CD4-positive, alpha-beta T cell (primary cell): ENCODE data around the gene ERCC4. TPM values are rescaled to one million over a fixed set of nuclear protein-coding genes. Genes with fewer than 3 reads are reported as not detected.

Source experiments
- ATAC-seq: fragments of 200-7000 bp; cut with Tn5 transposase; one replicate; pipeline ENCODE4 v1.10.0; 2022; ENCODE audit warnings: mild to moderate bottlenecking; ENCODE audit not compliant: poor library complexity
- CTCF ChIA-PET: fragments of 350-600 bp; sonication (Branson Sonifier 250); formaldehyde crosslinking; loops from one replicate; lab custom pipeline; 2021; ENCODE audit warnings: antibody characterized with exemption, inconsistent platforms; lab: Charles Lee
- POLR2A ChIA-PET: fragments of 350-600 bp; sonication (Branson Sonifier 250); formaldehyde crosslinking; loops from one replicate; lab custom pipeline; 2021; ENCODE audit warnings: antibody characterized with exemption, inconsistent platforms; lab: Charles Lee
- DNase-seq, 14 experiments: peaks; one replicate each; pipeline ENCODE4 v3.0.0-alpha.2; 2013 to 2020; ENCODE audit warnings: mixed read lengths in 2 of 14
- H3K27ac ChIP-seq, 2 donors: one replicate each; pipeline versions ENCODE4 v1.5.1 to v1.7.0; 2013; ENCODE audit warnings: low read length in 2 of 2, low read depth in 1 of 2, mild to moderate bottlenecking in 1 of 2
- H3K27me3 ChIP-seq, 2 experiments: 1 replicate in 1 of 2; 2 replicates in 1 of 2; pipeline versions ENCODE4 v1.6.1 to v1.7.0; 2013; ENCODE audit warnings: low read length in 2 of 2, control low read depth in 1 of 2, mild to moderate bottlenecking in 1 of 2, moderate library complexity in 1 of 2; ENCODE audit not compliant: insufficient read depth in 2 of 2, control insufficient read depth in 1 of 2
- H3K36me3 ChIP-seq: one replicate; pipeline ENCODE4 v1.6.1; 2013; ENCODE audit warnings: low read length, control low read depth; ENCODE audit not compliant: insufficient read depth
- H3K4me1 ChIP-seq: one replicate; pipeline ENCODE4 v1.6.1; 2013; ENCODE audit warnings: low read length, control low read depth; ENCODE audit not compliant: insufficient read depth
- H3K4me3 ChIP-seq: one replicate; pipeline ENCODE4 v1.5.1; 2013; ENCODE audit warnings: mild to moderate bottlenecking, low read length, moderate library complexity
- H3K9me3 ChIP-seq, 2 experiments: 1 replicate in 1 of 2; 2 replicates in 1 of 2; pipeline versions ENCODE4 v1.6.1 to v1.7.0; 2013; ENCODE audit warnings: low read length in 2 of 2, mild to moderate bottlenecking in 2 of 2, control low read depth in 1 of 2, moderate library complexity in 1 of 2; ENCODE audit not compliant: control insufficient read depth in 1 of 2, insufficient read depth in 1 of 2
- H3K27ac Mint-ChIP-seq: one replicate; pipeline ENCODE4 v1.8.0; 2020; ENCODE audit warnings: mixed read lengths
- H3K27me3 Mint-ChIP-seq: one replicate; pipeline ENCODE4 v1.8.0; 2021; ENCODE audit warnings: mixed read lengths
- H3K36me3 Mint-ChIP-seq: one replicate; pipeline ENCODE4 v1.8.0; 2021; ENCODE audit warnings: low read depth, mixed read lengths
- H3K4me1 Mint-ChIP-seq: one replicate; pipeline ENCODE4 v1.8.0; 2021; ENCODE audit warnings: low read depth, mixed read lengths
- H3K4me3 Mint-ChIP-seq: one replicate; pipeline ENCODE4 v1.8.0; 2020; ENCODE audit warnings: mild to moderate bottlenecking, mixed read lengths
- H3K9me3 Mint-ChIP-seq: one replicate; pipeline ENCODE4 v1.8.0; 2020; ENCODE audit warnings: mixed read lengths
- intact Hi-C, 2 experiments: fragments of 100-400 bp; cut with DNase I in 1 of 2; cut with micrococcal nuclease in 1 of 2; formaldehyde crosslinking; loops; one replicate each; pipeline versions ENCODE4 v1.15.1 to v1.9.0; 2023 to 2025; cut with DNase I, micrococcal nuclease
- total RNA-seq, 174 experiments: library from RNA in 2 of 174; stranded (reverse) in 2 of 174; gene quantifications; one replicate each; pipeline ENCODE4 v1.2.3 and lab custom pipeline; 2021 to 2026
- TF ChIP-seq, protein P1 (sequence below): fragments of 200-600 bp; IDR thresholded peaks from one replicate; pipeline ENCODE4 v1.8.0; 2022; ENCODE audit warnings: antibody characterized with exemption, mild to moderate bottlenecking

Gene ERCC4
- total RNA-seq, 2 experiments from 2014 or later: 8.5 to 10.1 TPM

DNA sequence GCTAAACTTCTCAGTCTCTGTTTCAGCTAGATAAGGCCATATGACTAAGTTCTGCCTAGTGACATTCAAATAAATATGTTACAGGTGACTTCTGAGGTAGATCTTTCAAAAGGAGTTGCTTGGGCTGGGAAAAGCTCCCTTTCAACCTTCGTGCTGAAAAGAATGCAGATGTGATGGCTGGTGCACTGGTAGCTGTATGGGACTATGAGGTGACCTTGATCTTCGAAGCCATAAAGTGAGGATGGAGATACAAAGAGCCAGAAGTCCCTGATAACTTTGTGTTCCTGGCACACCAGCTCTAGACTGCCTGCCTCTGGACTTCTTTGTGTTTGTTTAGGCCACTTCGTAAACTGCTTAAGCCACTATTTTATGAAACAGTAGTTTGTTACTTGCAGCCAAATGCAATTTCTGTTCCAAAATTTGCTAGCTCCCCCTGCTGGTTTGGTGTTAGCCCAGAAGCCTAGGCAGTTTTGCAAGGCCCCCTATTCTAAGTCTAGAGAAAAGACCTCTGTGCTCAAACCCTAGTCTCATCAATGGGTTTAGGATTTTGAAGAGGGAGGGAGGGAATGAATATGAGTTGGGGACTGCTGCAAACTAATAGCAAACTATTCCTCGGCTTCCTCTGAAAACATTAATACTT lies 23.3 kb upstream of the ERCC4 start:
- TF ChIP-seq, protein P1, sequence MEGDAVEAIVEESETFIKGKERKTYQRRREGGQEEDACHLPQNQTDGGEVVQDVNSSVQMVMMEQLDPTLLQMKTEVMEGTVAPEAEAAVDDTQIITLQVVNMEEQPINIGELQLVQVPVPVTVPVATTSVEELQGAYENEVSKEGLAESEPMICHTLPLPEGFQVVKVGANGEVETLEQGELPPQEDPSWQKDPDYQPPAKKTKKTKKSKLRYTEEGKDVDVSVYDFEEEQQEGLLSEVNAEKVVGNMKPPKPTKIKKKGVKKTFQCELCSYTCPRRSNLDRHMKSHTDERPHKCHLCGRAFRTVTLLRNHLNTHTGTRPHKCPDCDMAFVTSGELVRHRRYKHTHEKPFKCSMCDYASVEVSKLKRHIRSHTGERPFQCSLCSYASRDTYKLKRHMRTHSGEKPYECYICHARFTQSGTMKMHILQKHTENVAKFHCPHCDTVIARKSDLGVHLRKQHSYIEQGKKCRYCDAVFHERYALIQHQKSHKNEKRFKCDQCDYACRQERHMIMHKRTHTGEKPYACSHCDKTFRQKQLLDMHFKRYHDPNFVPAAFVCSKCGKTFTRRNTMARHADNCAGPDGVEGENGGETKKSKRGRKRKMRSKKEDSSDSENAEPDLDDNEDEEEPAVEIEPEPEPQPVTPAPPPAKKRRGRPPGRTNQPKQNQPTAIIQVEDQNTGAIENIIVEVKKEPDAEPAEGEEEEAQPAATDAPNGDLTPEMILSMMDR: no peak
- peaks cover 23% of the 10 kb centered on the region for H3K27me3 Mint-ChIP-seq
- H3K27ac Mint-ChIP-seq: no peak overlapping the region
- Histone ChIP-seq H3K27me3 (peaks cover 0 to 15% of the 10 kb centered on the region in 2 experiments), H3K9me3 (peaks cover 0 to 3% of the 10 kb centered on the region in 2 experiments), H3K36me3 (no peaks in the 10 kb centered on the region), H3K27ac (no peak overlapping the region), H3K4me1 (no peaks in the 10 kb centered on the region), H3K4me3 (no peak overlapping the region)
- ATAC-seq: no peak
- no peak for DNase-seq
- H3K4me1 Mint-ChIP-seq: no peaks in the 10 kb centered on the region
- H3K4me3 Mint-ChIP-seq: no peak overlapping the region
- H3K9me3 Mint-ChIP-seq: no peaks in the 10 kb centered on the region
- intact Hi-C loops: no loop called here
- ChIA-PET POLR2A (no interaction called here), CTCF (no interaction called here)
- no peaks in the 10 kb centered on the region for H3K36me3 Mint-ChIP-seq

- Histone ChIP-seq H3K36me3 (no peaks in the 10 kb centered on the region), H3K27ac (no peak overlapping the region), H3K27me3 (peaks cover 7 to 15% of the 10 kb centered on the region in 2 experiments), H3K4me1 (no peaks in the 10 kb centered on the region), H3K9me3 (peaks cover 0 to 3% of the 10 kb centered on the region in 2 experiments), H3K4me3 (no peak overlapping the region)
- POLR2A ChIA-PET: no interaction called here
- Mint-ChIP-seq H3K27me3 (peaks cover 27% of the 10 kb centered on the region), H3K27ac (no peak overlapping the region), H3K4me3 (no peak overlapping the region), H3K4me1 (no peaks in the 10 kb centered on the region), H3K9me3 (no peaks in the 10 kb centered on the region), H3K36me3 (no peaks in the 10 kb centered on the region)
- TF ChIP-seq, protein P1: no peak
- intact Hi-C loops: no loop called here
- CTCF ChIA-PET: no interaction called here
- DNase-seq (no peak), ATAC-seq (no peak)
These were observed 22.1 kb upstream of the ERCC4 start for GRCh38 chr16:13897806-13898205.

DNA sequence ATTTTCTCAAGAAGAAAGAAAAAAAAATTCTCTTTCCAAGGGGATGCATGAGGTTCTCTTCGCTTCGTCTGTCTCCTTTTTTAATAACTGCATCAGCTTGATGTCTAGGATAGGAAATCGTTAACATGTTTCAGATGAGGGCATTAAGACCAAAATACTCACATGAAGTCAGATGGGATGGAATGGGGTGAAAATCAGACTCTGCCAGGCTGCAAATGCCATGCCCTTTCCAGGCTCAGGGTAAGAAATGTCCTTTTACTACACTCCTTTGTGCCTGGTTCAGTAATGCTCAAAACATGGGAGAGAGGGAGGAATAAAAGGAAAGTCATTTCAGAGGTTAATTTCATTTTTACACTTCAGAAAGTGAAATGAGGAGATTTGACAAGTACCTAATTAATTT lies 21.7 kb upstream of the ERCC4 start:
- H3K27me3 Mint-ChIP-seq: peaks cover 27% of the 10 kb centered on the region
- Histone ChIP-seq H3K4me1 (no peaks in the 10 kb centered on the region), H3K9me3 (peaks cover 0 to 3% of the 10 kb centered on the region in 2 experiments), H3K27ac (no peak overlapping the region), H3K27me3 (peaks cover 10 to 15% of the 10 kb centered on the region in 2 experiments), H3K4me3 (no peak overlapping the region), H3K36me3 (no peaks in the 10 kb centered on the region)
- ChIA-PET CTCF (no interaction called here), POLR2A (no interaction called here)
- intact Hi-C loops: no loop called here
- H3K36me3 Mint-ChIP-seq: no peaks in the 10 kb centered on the region
- no peaks in the 10 kb centered on the region for H3K4me1 Mint-ChIP-seq
- TF ChIP-seq, protein P1: no peak
- H3K9me3 Mint-ChIP-seq: peaks cover under 1% of the 10 kb centered on the region
- no peak overlapping the region for H3K27ac Mint-ChIP-seq
- DNase-seq (no peak), ATAC-seq (no peak)
- no peak overlapping the region for H3K4me3 Mint-ChIP-seq
